Jurkat, Clone E6-1 (cell line): ENCODE results near the gene LTA4H.

ENCODE experiments used
- DNase-seq: peaks from one replicate; pipeline ENCODE4 v3.0.0-alpha.2; 2011; ENCODE audit warnings: low read depth, low spot score
- H3K4me3 ChIP-seq: 2 replicates; pipeline ENCODE4 v1.5.1; 2011; ENCODE audit warnings: mild to moderate bottlenecking, low read length, control low read depth, moderate library complexity

LTA4H gene

GRCh38 chr12:96061323-96061722 is 25.9 kb upstream of the LTA4H start:
- no peak for DNase-seq
- no peak overlapping the region for H3K4me3 ChIP-seq

- no peak for DNase-seq
- H3K4me3 ChIP-seq: no peak overlapping the region
These were observed 24.7 kb upstream of the LTA4H start for GRCh38 chr12:96060041-96060440.

- no peak overlapping the region for H3K4me3 ChIP-seq
- no peak for DNase-seq
These were observed 22.7 kb upstream of the LTA4H start for GRCh38 chr12:96057986-96058553.

- H3K4me3 ChIP-seq: no peak overlapping the region
- no peak for DNase-seq
These were observed 21.5 kb upstream of the LTA4H start for GRCh38 chr12:96056646-96057455.

- no peak overlapping the region for H3K4me3 ChIP-seq
- no peak for DNase-seq
These were observed 18.8 kb upstream of the LTA4H start for GRCh38 chr12:96054244-96054610.

- no peak for DNase-seq
- no peak overlapping the region for H3K4me3 ChIP-seq
These were observed 18.3 kb upstream of the LTA4H start for GRCh38 chr12:96053476-96054243.

- no peak for DNase-seq
- no peak overlapping the region for H3K4me3 ChIP-seq
These were observed 16.5 kb upstream of the LTA4H start for GRCh38 chr12:96051756-96052485.

- DNase-seq: no peak
- no peak overlapping the region for H3K4me3 ChIP-seq
These were observed 14.8 kb upstream of the LTA4H start for GRCh38 chr12:96050139-96050538.

GRCh38 chr12:96049101-96049500 is 13.7 kb upstream of the LTA4H start:
- no peak overlapping the region for H3K4me3 ChIP-seq
- no peak for DNase-seq

GRCh38 chr12:96048393-96048969 is 13.1 kb upstream of the LTA4H start:
- DNase-seq: no peak
- no peak overlapping the region for H3K4me3 ChIP-seq

GRCh38 chr12:96047229-96048211 is 12.1 kb upstream of the LTA4H start:
- no peak overlapping the region for H3K4me3 ChIP-seq
- no peak for DNase-seq

GRCh38 chr12:96046543-96047228 is 11.3 kb upstream of the LTA4H start:
- no peak for DNase-seq
- no peak overlapping the region for H3K4me3 ChIP-seq

- H3K4me3 ChIP-seq: no peak overlapping the region
- no peak for DNase-seq
These were observed 10.2 kb upstream of the LTA4H start for GRCh38 chr12:96045566-96045965.

- no peak overlapping the region for H3K4me3 ChIP-seq
These were observed 9.5 kb upstream of the LTA4H start for GRCh38 chr12:96044943-96045290.

GRCh38 chr12:96044017-96044942 is 8.9 kb upstream of the LTA4H start:
- no peak for DNase-seq
- H3K4me3 ChIP-seq: no peak overlapping the region

More at GRCh38 chr12:96044943-96045290, 9.5 kb upstream of the LTA4H start:
- DNase-seq: no peak

- H3K4me3 ChIP-seq: no peak overlapping the region
- DNase-seq: no peak
These were observed 5.8 kb upstream of the LTA4H start for GRCh38 chr12:96041181-96041580.
